HepG2 (cell line): ENCODE measurements around the gene CRYZ. TPM values are rescaled to one million over a fixed set of nuclear protein-coding genes. Genes with fewer than 3 reads are reported as not detected.

Experiments used
- IRF2 ChIP-seq: IDR thresholded peaks from 2 replicates; pipeline ENCODE4 v1.6.1; 2018; ENCODE audit warnings: missing genetic modification reagents, missing compliant biosample characterization
- MED8 ChIP-seq: sonication (generic); formaldehyde crosslinking; IDR thresholded peaks from 2 replicates; pipeline ENCODE4 v1.8.1; 2023; ENCODE audit warnings: mild to moderate bottlenecking, missing genetic modification reagents; ENCODE audit not compliant: insufficient replicate concordance
- RAD51 ChIP-seq: fragments of 450-650 bp; IDR thresholded peaks from 2 replicates; pipeline ENCODE4 v1.6.1; 2016; ENCODE audit warnings: borderline replicate concordance
- SIN3B ChIP-seq: fragments of 150-350 bp; IDR thresholded peaks from 2 replicates; pipeline ENCODE4 v1.6.1; 2014; ENCODE audit warnings: low read length
- TAF15 ChIP-seq: fragments of 200-400 bp; formaldehyde crosslinking; IDR thresholded peaks from one replicate; pipeline ENCODE4 v1.6.1; 2018; ENCODE audit warnings: mild to moderate bottlenecking, low read depth, low read length; ENCODE audit not compliant: poor library complexity, severe bottlenecking
- ZFAT ChIP-seq: sonication (generic); formaldehyde crosslinking; conservative IDR thresholded peaks from 2 replicates; pipeline ENCODE4 v1.8.1; 2023; ENCODE audit warnings: missing genetic modification reagents, inconsistent platforms
- ZNF224 ChIP-seq: sonication (generic); formaldehyde crosslinking; IDR thresholded peaks from 2 replicates; pipeline ENCODE4 v1.5.0; 2020; ENCODE audit warnings: mild to moderate bottlenecking, missing genetic modification reagents
- ZNF547 ChIP-seq: sonication (generic); formaldehyde crosslinking; IDR thresholded peaks from 2 replicates; pipeline ENCODE4 v1.5.1; 2020; ENCODE audit warnings: mild to moderate bottlenecking, missing genetic modification reagents
- ZNF557 ChIP-seq: sonication (generic); formaldehyde crosslinking; IDR thresholded peaks from 2 replicates; pipeline ENCODE4 v1.4.0; 2020; ENCODE audit warnings: missing genetic modification reagents
- ZNF709 ChIP-seq: sonication (generic); formaldehyde crosslinking; IDR thresholded peaks from 2 replicates; pipeline ENCODE4 v1.5.0; 2020; ENCODE audit warnings: mild to moderate bottlenecking, missing genetic modification reagents
- polyA plus RNA-seq, 8 experiments: library from polyadenylated mRNA; depleted of rRNA in 3 of 8; stranded (reverse) in 7 of 8; unstranded in 1 of 8; fragments of >200 nt; fragmentation: Illumina TruSeq in 4 of 8; extraction: Trizol in 4 of 8; gene quantifications; 2 replicates each; pipeline versions ENCODE4 v1.2.1 to v1.2.3, GENCODE V29; 2011 to 2016; ENCODE audit warnings: low read depth in 4 of 8, missing spikeins in 1 of 8, mixed read lengths in 1 of 8; ENCODE audit not compliant: insufficient read depth in 1 of 8
- total RNA-seq, 5 experiments: library from RNA; depleted of rRNA; stranded (reverse); fragments of >200 nt; fragmentation: Illumina TruSeq; extraction: Trizol; gene quantifications; 2 replicates each; pipeline ENCODE4 v1.2.3, GENCODE V29; 2016; ENCODE audit warnings: low read depth in 1 of 5
- TF ChIP-seq, protein P1 (sequence below): IDR thresholded peaks from 2 replicates; pipeline ENCODE4 v1.6.1; 2016
- TF ChIP-seq, protein P2 (sequence below): fragments of 450-650 bp; IDR thresholded peaks from 2 replicates; pipeline ENCODE4 v1.6.1; 2017; ENCODE audit warnings: mild to moderate bottlenecking
- TF ChIP-seq, protein P3 (sequence below): sonication (generic); formaldehyde crosslinking; IDR thresholded peaks from 2 replicates; pipeline ENCODE4 v1.4.0; 2020; ENCODE audit warnings: mild to moderate bottlenecking, missing genetic modification reagents
- TF ChIP-seq, protein P4 (sequence below): sonication (generic); formaldehyde crosslinking; IDR thresholded peaks from 2 replicates; pipeline ENCODE4 v1.4.0; 2020; ENCODE audit warnings: missing genetic modification reagents

Gene CRYZ
- total and polyA plus RNA-seq, 2 of the 13 experiments (the other 11 are each of a cell fraction or from before 2014, with no cell fraction given) = 115 to 211 TPM

DNA sequence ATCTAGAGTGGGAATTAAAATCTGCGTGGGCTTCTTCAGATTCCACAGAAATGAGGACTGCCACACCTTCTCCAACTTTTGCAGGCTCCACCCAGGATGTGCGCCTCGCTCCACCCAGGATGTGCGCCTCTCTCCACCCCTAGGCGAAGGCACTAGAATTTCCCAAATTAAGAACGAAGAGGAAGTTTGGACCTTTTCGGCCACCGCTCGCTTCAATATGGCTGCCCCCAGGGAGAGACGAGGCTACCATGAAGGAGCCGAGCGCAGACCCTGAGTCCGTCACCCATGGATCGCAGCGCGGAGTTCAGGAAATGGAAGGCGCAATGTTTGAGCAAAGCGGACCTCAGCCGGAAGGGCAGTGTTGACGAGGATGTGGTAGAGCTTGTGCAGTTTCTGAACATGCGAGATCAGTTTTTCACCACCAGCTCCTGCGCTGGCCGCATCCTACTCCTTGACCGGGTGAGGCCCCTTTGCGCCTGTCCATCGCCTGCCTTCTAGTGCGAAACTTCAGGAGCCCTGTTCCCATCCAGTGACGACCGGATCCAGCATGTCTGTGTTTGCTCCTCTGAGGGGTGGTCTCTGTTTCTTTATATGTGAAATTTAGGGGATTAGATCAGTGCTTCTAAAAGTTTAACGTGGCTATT lies at the start of gene CRYZ, which contains the start of gene TYW3 (continued):
- TF ChIP-seq, protein P1, sequence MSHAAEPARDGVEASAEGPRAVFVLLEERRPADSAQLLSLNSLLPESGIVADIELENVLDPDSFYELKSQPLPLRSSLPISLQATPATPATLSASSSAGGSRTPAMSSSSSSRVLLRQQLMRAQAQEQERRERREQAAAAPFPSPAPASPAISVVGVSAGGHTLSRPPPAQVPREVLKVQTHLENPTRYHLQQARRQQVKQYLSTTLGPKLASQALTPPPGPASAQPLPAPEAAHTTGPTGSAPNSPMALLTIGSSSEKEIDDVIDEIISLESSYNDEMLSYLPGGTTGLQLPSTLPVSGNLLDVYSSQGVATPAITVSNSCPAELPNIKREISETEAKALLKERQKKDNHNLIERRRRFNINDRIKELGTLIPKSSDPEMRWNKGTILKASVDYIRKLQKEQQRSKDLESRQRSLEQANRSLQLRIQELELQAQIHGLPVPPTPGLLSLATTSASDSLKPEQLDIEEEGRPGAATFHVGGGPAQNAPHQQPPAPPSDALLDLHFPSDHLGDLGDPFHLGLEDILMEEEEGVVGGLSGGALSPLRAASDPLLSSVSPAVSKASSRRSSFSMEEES (CRISPR knock-in tag) = no peak
- TF ChIP-seq, protein P2, sequence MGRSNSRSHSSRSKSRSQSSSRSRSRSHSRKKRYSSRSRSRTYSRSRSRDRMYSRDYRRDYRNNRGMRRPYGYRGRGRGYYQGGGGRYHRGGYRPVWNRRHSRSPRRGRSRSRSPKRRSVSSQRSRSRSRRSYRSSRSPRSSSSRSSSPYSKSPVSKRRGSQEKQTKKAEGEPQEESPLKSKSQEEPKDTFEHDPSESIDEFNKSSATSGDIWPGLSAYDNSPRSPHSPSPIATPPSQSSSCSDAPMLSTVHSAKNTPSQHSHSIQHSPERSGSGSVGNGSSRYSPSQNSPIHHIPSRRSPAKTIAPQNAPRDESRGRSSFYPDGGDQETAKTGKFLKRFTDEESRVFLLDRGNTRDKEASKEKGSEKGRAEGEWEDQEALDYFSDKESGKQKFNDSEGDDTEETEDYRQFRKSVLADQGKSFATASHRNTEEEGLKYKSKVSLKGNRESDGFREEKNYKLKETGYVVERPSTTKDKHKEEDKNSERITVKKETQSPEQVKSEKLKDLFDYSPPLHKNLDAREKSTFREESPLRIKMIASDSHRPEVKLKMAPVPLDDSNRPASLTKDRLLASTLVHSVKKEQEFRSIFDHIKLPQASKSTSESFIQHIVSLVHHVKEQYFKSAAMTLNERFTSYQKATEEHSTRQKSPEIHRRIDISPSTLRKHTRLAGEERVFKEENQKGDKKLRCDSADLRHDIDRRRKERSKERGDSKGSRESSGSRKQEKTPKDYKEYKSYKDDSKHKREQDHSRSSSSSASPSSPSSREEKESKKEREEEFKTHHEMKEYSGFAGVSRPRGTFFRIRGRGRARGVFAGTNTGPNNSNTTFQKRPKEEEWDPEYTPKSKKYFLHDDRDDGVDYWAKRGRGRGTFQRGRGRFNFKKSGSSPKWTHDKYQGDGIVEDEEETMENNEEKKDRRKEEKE = no peak
- TF ChIP-seq, protein P3, sequence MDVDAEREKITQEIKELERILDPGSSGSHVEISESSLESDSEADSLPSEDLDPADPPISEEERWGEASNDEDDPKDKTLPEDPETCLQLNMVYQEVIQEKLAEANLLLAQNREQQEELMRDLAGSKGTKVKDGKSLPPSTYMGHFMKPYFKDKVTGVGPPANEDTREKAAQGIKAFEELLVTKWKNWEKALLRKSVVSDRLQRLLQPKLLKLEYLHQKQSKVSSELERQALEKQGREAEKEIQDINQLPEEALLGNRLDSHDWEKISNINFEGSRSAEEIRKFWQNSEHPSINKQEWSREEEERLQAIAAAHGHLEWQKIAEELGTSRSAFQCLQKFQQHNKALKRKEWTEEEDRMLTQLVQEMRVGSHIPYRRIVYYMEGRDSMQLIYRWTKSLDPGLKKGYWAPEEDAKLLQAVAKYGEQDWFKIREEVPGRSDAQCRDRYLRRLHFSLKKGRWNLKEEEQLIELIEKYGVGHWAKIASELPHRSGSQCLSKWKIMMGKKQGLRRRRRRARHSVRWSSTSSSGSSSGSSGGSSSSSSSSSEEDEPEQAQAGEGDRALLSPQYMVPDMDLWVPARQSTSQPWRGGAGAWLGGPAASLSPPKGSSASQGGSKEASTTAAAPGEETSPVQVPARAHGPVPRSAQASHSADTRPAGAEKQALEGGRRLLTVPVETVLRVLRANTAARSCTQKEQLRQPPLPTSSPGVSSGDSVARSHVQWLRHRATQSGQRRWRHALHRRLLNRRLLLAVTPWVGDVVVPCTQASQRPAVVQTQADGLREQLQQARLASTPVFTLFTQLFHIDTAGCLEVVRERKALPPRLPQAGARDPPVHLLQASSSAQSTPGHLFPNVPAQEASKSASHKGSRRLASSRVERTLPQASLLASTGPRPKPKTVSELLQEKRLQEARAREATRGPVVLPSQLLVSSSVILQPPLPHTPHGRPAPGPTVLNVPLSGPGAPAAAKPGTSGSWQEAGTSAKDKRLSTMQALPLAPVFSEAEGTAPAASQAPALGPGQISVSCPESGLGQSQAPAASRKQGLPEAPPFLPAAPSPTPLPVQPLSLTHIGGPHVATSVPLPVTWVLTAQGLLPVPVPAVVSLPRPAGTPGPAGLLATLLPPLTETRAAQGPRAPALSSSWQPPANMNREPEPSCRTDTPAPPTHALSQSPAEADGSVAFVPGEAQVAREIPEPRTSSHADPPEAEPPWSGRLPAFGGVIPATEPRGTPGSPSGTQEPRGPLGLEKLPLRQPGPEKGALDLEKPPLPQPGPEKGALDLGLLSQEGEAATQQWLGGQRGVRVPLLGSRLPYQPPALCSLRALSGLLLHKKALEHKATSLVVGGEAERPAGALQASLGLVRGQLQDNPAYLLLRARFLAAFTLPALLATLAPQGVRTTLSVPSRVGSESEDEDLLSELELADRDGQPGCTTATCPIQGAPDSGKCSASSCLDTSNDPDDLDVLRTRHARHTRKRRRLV = peak; percentile 71; the same call in 1 of the 2 replicates
- TF ChIP-seq SIN3B = peak; percentile 77
- TF ChIP-seq, protein P4, sequence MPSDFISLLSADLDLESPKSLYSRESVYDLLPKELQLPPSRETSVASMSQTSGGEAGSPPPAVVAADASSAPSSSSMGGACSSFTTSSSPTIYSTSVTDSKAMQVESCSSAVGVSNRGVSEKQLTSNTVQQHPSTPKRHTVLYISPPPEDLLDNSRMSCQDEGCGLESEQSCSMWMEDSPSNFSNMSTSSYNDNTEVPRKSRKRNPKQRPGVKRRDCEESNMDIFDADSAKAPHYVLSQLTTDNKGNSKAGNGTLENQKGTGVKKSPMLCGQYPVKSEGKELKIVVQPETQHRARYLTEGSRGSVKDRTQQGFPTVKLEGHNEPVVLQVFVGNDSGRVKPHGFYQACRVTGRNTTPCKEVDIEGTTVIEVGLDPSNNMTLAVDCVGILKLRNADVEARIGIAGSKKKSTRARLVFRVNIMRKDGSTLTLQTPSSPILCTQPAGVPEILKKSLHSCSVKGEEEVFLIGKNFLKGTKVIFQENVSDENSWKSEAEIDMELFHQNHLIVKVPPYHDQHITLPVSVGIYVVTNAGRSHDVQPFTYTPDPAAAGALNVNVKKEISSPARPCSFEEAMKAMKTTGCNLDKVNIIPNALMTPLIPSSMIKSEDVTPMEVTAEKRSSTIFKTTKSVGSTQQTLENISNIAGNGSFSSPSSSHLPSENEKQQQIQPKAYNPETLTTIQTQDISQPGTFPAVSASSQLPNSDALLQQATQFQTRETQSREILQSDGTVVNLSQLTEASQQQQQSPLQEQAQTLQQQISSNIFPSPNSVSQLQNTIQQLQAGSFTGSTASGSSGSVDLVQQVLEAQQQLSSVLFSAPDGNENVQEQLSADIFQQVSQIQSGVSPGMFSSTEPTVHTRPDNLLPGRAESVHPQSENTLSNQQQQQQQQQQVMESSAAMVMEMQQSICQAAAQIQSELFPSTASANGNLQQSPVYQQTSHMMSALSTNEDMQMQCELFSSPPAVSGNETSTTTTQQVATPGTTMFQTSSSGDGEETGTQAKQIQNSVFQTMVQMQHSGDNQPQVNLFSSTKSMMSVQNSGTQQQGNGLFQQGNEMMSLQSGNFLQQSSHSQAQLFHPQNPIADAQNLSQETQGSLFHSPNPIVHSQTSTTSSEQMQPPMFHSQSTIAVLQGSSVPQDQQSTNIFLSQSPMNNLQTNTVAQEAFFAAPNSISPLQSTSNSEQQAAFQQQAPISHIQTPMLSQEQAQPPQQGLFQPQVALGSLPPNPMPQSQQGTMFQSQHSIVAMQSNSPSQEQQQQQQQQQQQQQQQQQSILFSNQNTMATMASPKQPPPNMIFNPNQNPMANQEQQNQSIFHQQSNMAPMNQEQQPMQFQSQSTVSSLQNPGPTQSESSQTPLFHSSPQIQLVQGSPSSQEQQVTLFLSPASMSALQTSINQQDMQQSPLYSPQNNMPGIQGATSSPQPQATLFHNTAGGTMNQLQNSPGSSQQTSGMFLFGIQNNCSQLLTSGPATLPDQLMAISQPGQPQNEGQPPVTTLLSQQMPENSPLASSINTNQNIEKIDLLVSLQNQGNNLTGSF (CRISPR knock-in tag) = peak; percentile 69
- TF ChIP-seq ZNF709 (CRISPR knock-in tag) = peak; percentile 90; the same call in 1 of the 2 replicates
- TF ChIP-seq TAF15 = no peak
- TF ChIP-seq ZFAT (CRISPR knock-in tag) = peak; percentile 59; the same call in 1 of the 2 replicates
- peak; percentile 88 for TF ChIP-seq MED8
- TF ChIP-seq ZNF557 (CRISPR knock-in tag) = 0 out of 2 replicates have a peak, but pooled peaks have one; percentile 77
- peak; percentile 33; the same call in 1 of the 2 replicates for TF ChIP-seq IRF2
- TF ChIP-seq ZNF547 = no peak
- peak; percentile 85; the same call in 1 of the 2 replicates for TF ChIP-seq ZNF224 (CRISPR knock-in tag)
- no peak for TF ChIP-seq RAD51
